Large intestine (tissue), 3 donors: ENCODE measurements around the gene XPO6. TPM values are rescaled to one million over a fixed set of nuclear protein-coding genes. Genes with fewer than 3 reads are reported as not detected.

ENCODE experiments used
- DNase-seq, 2 donors: peaks; one replicate each; pipeline versions ENCODE4 v3.0.0 to v3.0.0-alpha.2; 2013
- H3K27ac ChIP-seq: one replicate; pipeline ENCODE4 v1.5.1; 2013; ENCODE audit warnings: low read length
- H3K27me3 ChIP-seq: 2 replicates; pipeline ENCODE4 v1.6.1; 2013; ENCODE audit warnings: low read length; ENCODE audit not compliant: control insufficient read depth, insufficient read depth
- H3K36me3 ChIP-seq: 2 replicates; pipeline ENCODE4 v1.6.1; 2013; ENCODE audit warnings: low read length; ENCODE audit not compliant: control insufficient read depth, insufficient read depth
- H3K4me1 ChIP-seq: one replicate; pipeline ENCODE4 v1.6.1; 2013; ENCODE audit warnings: low read length; ENCODE audit not compliant: control insufficient read depth, insufficient read depth
- H3K4me3 ChIP-seq: one replicate; pipeline ENCODE4 v1.5.1; 2013; ENCODE audit warnings: low read length
- H3K9me3 ChIP-seq: one replicate; pipeline ENCODE4 v1.6.1; 2013; ENCODE audit warnings: mild to moderate bottlenecking, low read depth, low read length, moderate library complexity; ENCODE audit not compliant: control insufficient read depth
- WGBS: methylation state at CpG from one replicate; pipeline ENCODE4 v1.1.5; 2013; ENCODE audit warnings: low lambda C conversion rate; ENCODE audit not compliant: insufficient coverage; 5-methylcytosine and 5-hydroxymethylcytosine counted together
- polyA plus RNA-seq: library from polyadenylated mRNA; unstranded; fragments of 120-200 nt; gene quantifications from one replicate; pipeline ENCODE4 v1.2.1, GENCODE V29; 2013

XPO6 gene
- polyA plus RNA-seq, 1 donor = 63.4 TPM

DNA sequence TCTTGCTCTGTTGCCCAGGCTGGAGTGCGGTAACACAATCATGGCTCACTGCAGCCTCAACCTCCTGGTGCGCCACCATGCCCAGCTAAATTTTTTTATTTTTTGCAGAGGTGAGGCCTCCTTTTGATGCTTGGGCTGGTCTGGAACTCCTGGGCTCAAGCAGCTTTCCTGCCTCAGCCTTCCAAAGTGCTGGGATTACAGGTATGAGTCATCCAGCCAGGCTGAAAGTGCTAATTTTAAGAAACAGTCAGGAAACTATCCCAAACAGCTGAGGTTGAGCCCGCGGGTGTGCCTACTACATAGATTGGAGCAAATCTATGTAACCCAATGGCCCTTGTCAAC, 738 bp upstream of the XPO6 start:
- no peak for DNase-seq
- no CpG with 5 or more reads among the region's 4 CpGs for WGBS
- H3K27ac ChIP-seq = peak overlapping the region; percentile 1
- no peaks in the 10 kb centered on the region for H3K27me3 ChIP-seq
- H3K36me3 ChIP-seq = peaks cover 7% of the 10 kb centered on the region
- H3K9me3 ChIP-seq = no peaks in the 10 kb centered on the region
- peak overlapping the region; percentile 60 for H3K4me3 ChIP-seq
- no peaks in the 10 kb centered on the region for H3K4me1 ChIP-seq

DNA sequence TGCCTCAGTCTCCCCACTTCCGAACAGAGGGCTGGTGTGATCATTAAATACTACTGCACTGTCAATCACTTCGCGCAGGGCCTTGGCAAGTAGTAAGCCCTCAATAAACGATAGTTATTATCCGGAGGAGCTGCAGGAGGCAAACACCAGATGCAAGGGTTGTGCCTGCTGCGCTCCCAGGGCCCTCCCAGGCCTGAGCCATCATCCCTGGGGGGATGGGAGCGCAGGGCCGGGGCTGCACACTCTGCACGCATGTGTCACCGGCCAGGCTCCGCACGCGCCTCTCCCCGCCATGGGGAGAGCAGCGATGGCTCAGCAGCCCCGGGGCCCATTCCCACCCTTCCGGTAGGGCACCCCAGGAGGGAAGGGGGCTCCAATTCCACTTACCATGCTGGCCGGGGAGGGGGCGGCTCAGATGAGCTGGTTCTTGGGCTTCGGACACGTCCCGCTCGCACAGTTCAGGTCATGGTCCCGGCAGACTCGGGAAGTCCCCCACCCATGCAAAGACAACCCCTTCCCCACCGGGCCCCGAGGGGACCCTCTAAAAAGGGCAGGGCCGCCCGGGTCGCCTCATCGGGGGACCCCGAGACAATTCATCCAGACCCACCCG, 681 bp downstream of the XPO6 start:
- H3K36me3 ChIP-seq = peaks cover 10% of the 10 kb centered on the region
- peak overlapping the region; percentile 26 for H3K27ac ChIP-seq
- DNase-seq = peak; percentile 60 to 78
- no peaks in the 10 kb centered on the region for H3K9me3 ChIP-seq
- peak overlapping the region; percentile 62 for H3K4me3 ChIP-seq
- H3K27me3 ChIP-seq = no peaks in the 10 kb centered on the region
- no peaks in the 10 kb centered on the region for H3K4me1 ChIP-seq
- WGBS = no CpG with 5 or more reads among the region's 33 CpGs

GRCh38 chr16:28210264-28210663, 1.5 kb downstream of the XPO6 start:
- Histone ChIP-seq H3K27me3 (no peaks in the 10 kb centered on the region), H3K36me3 (peaks cover 14% of the 10 kb centered on the region)

GRCh38 chr16:28208824-28209223, 2.9 kb downstream of the XPO6 start:
- H3K4me3 ChIP-seq = no peak overlapping the region
- no CpG with 5 or more reads among the region's 4 CpGs for WGBS
- peaks cover 25% of the 10 kb centered on the region for H3K36me3 ChIP-seq
- no peak for DNase-seq
- no peaks in the 10 kb centered on the region for H3K9me3 ChIP-seq
- no peak overlapping the region for H3K27ac ChIP-seq
- H3K4me1 ChIP-seq = no peaks in the 10 kb centered on the region
- H3K27me3 ChIP-seq = no peaks in the 10 kb centered on the region

More at GRCh38 chr16:28210264-28210663, 1.5 kb downstream of the XPO6 start:
- DNase-seq = no peak
- no peaks in the 10 kb centered on the region for H3K4me1 ChIP-seq
- 29% methylated on average over 2 of the region's 5 CpGs for WGBS
- H3K9me3 ChIP-seq = no peaks in the 10 kb centered on the region
- H3K27ac ChIP-seq = no peak overlapping the region
- H3K4me3 ChIP-seq = peak overlapping the region; percentile 62

DNA sequence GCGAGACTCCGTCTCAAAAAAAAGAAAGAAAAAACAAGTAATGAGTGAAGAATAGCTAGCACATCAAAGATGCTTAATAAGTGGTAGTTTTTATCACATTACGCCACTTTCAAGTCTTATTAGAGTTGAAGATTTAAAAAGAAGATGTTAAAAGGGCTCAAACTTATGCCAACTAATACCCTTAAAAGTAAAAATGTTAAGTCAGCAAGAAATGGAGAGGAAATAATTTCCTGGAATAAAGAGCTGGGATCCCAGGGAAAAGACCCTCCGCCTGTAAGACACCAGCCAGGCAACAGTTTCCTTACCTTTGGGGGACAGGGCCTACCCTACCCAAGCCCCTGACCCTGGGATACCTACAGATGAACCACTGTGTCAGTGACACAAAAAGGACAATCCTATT, 3.6 kb downstream of the XPO6 start:
- Histone ChIP-seq H3K36me3 (peaks cover 29% of the 10 kb centered on the region), H3K27ac (no peak overlapping the region), H3K4me1 (no peaks in the 10 kb centered on the region), H3K4me3 (no peak overlapping the region), H3K27me3 (no peaks in the 10 kb centered on the region), H3K9me3 (no peaks in the 10 kb centered on the region)
- 100% methylated on average over 1 of the region's 4 CpGs for WGBS
- no peak for DNase-seq

DNA sequence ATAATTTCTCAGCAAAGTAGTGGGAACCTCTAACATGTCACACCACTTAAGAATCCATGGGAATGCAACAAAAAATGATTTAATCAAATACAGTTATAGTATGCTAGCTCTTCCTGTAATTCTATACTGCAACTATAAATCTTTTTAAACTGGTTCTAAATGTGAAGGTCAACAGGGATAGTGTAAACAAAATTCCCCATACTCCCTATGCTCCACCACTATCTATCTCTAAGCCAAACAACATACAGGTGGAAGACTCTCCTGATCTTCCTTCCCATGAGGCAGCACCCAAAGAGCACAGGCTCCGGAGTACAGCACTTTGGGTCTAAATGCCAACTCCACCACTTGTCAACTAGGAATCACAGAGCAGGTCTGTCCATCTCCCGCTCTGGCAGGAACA, 4.4 kb downstream of the XPO6 start:
- DNase-seq = no peak
- no peak overlapping the region for H3K4me3 ChIP-seq
- H3K27me3 ChIP-seq = no peaks in the 10 kb centered on the region
- peaks cover 36% of the 10 kb centered on the region for H3K36me3 ChIP-seq
- no peaks in the 10 kb centered on the region for H3K9me3 ChIP-seq
- WGBS = no CpG with 5 or more reads among the region's 2 CpGs
- no peaks in the 10 kb centered on the region for H3K4me1 ChIP-seq
- no peak overlapping the region for H3K27ac ChIP-seq

DNA sequence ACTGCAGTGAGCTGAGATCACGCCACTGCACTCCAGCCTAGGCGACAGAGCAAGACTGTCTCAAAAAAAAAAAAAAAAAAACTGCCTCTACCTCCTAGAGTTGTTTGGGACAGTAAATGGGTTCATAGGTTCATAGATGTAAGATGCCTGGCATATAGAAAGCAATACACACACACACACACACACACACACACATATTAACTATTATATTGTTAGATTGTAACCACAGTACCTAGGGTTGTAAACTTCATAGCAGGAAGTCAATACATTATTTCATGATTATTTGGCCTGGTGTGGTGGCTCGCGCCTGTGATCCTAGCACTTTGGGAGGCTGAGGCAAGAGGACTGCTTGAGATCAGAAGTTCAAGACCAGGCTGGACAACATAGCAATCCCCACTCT, 5.8 kb downstream of the XPO6 start:
- Histone ChIP-seq H3K9me3 (no peaks in the 10 kb centered on the region), H3K27ac (no peak overlapping the region), H3K4me1 (no peaks in the 10 kb centered on the region), H3K27me3 (no peaks in the 10 kb centered on the region), H3K36me3 (peaks cover 47% of the 10 kb centered on the region), H3K4me3 (no peak overlapping the region)
- no CpG with 5 or more reads among the region's 4 CpGs for WGBS
- DNase-seq = no peak

DNA sequence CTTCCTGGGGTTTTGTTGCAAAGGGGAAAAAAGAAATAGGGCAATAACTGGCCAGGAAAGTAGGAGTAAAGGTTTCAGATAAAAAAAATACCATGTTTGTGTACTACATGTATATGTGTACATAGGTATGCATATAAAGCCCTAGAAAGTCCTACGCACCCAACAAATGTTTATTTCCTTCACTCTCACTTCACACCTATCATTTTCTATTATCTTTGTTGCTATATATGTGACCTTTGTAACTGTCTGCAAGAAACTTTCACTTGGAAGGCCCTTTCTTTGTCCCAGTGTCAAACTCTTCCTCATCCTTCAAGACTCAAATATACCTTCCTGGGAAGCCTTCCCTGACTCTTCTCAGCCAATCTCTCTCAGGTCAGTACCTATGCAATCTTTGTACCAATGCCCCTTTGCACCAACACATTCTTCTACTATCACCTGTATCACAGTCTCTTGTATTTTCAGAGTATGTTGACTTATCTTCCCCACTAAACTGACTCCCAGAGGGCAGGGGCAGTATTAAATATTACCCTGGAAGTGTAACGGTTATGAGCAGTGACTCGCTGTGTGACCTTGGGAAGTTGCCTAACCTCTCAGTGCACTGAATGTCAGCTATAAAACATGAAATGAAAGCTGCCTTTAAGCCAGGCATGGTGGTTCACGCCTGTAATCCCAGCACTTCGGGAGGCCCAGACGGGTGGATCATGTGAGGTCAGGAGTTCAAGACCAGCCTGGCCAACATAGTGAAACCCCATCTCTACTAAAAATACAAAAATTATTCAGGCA, 6.5 kb downstream of the XPO6 start:
- H3K36me3 ChIP-seq = peaks cover 51% of the 10 kb centered on the region
- DNase-seq = no peak
- WGBS = 67% methylated on average over 1 of the region's 6 CpGs
- H3K4me3 ChIP-seq = no peak overlapping the region
- no peaks in the 10 kb centered on the region for H3K9me3 ChIP-seq
- no peak overlapping the region for H3K27ac ChIP-seq
- no peaks in the 10 kb centered on the region for H3K27me3 ChIP-seq
- no peaks in the 10 kb centered on the region for H3K4me1 ChIP-seq

- Histone ChIP-seq H3K9me3 (no peaks in the 10 kb centered on the region), H3K36me3 (peaks cover 51% of the 10 kb centered on the region), H3K4me1 (no peaks in the 10 kb centered on the region), H3K4me3 (no peak overlapping the region), H3K27ac (no peak overlapping the region), H3K27me3 (no peaks in the 10 kb centered on the region)
- no peak for DNase-seq
- 100% methylated on average over 1 of the region's 6 CpGs for WGBS
Observed at GRCh38 chr16:28204622-28205021, 7.1 kb downstream of the XPO6 start.

DNA sequence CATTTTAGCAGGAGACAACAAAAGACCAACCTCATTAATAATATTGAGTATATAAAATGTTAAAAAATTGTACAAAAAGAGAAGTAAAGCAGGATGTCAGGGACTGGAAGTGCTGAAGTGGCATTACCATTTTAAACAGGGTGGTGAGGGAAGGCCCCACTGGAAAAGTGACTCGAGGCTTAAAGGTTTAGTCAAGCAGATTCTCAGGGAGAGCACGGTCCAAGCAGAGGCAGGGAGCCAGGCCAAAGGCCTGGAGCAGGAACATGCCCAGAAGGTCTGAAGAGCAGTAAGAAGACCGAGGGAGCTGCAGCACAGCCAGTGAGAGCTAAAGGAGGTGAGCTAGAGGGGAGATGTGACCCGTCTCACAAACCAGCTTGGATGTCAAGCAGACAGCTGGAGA, 7.6 kb downstream of the XPO6 start:
- DNase-seq = no peak
- H3K9me3 ChIP-seq = no peaks in the 10 kb centered on the region
- H3K27me3 ChIP-seq = no peaks in the 10 kb centered on the region
- no CpG with 5 or more reads among the region's 4 CpGs for WGBS
- H3K4me1 ChIP-seq = no peaks in the 10 kb centered on the region
- peaks cover 51% of the 10 kb centered on the region for H3K36me3 ChIP-seq
- no peak overlapping the region for H3K27ac ChIP-seq
- no peak overlapping the region for H3K4me3 ChIP-seq
